HCT116 (cell line): ENCODE measurements around the gene NPFF.

Source experiments
- CTCF ChIP-seq, 3 experiments: fragments of 200-600 bp in 1 of 3; sonication (generic) in 1 of 3; IDR thresholded peaks in 2 of 3; conservative IDR thresholded peaks in 1 of 3; 2 replicates each; pipeline ENCODE4 v1.5.1; 2012 to 2017; ENCODE audit warnings: low read depth in 2 of 3, low read length in 2 of 3, antibody characterized with exemption in 1 of 3, borderline replicate concordance in 1 of 3, control low read depth in 1 of 3, mild to moderate bottlenecking in 1 of 3, mixed read lengths in 1 of 3, mixed run types in 1 of 3, moderate library complexity in 1 of 3; ENCODE audit not compliant: insufficient read depth in 1 of 3
- EZH2 ChIP-seq: fragments of 200-600 bp; sonication (generic); IDR thresholded peaks from 2 replicates; pipeline ENCODE4 v1.6.1; 2017; ENCODE audit warnings: antibody characterized with exemption, mixed run types
- EZH2phosphoT487 ChIP-seq: fragments of 200-600 bp; IDR thresholded peaks from 2 replicates; pipeline ENCODE4 v1.6.1; 2018; ENCODE audit warnings: antibody characterized with exemption, borderline replicate concordance
- POLR2A ChIP-seq: IDR thresholded peaks from 2 replicates; pipeline ENCODE4 v1.7.0; 2011; ENCODE audit warnings: borderline replicate concordance; ENCODE audit not compliant: insufficient read depth, insufficient read length; ENCODE audit errors: extremely low read depth
- REST ChIP-seq: IDR thresholded peaks from 2 replicates; pipeline ENCODE4 v1.6.1; 2012; ENCODE audit warnings: low read depth
- SP1 ChIP-seq: IDR thresholded peaks from 2 replicates; pipeline ENCODE4 v1.6.1; 2012; ENCODE audit warnings: low read depth
- TCF7L2 ChIP-seq: IDR thresholded peaks from 2 replicates; pipeline ENCODE4 v1.7.0; 2011; ENCODE audit warnings: borderline replicate concordance, inconsistent platforms; ENCODE audit not compliant: insufficient read depth, insufficient read length; ENCODE audit errors: extremely low read depth
- YY1 ChIP-seq: IDR thresholded peaks from 2 replicates; pipeline ENCODE4 v1.6.1; 2011; ENCODE audit warnings: low read length, low read depth, moderate library complexity, mild to moderate bottlenecking; ENCODE audit not compliant: insufficient replicate concordance; ENCODE audit errors: extremely low read depth

- TF ChIP-seq EZH2 (no peak), POLR2A (no peak), SP1 (no peak), CTCF (IDR thresholded peaks at IDR 0.05 in 2 of 3, conservative IDR thresholded peaks at IDR 0.05 in 1 of 3; ENCODE audit: borderline replicate concordance in 1 of 3, insufficient read depth in 1 of 3, low read depth in 2 of 3, low read length in 2 of 3) (no peak), TCF7L2 (no peak), EZH2phosphoT487 (no peak), REST (no peak), YY1 (no peak)
These were observed 3.0 kb upstream of the NPFF start for GRCh38 chr12:53510181-53510812.
